Ammon's horn (tissue), 1 donor: ENCODE data around the gene IFNG.

ENCODE experiments used
- DNase-seq: peaks from one replicate; pipeline ENCODE4 v3.0.0-alpha.2; 2016; ENCODE audit warnings: low spot score

IFNG gene

GRCh38 chr12:68166317-68166831 is 6.8 kb upstream of the IFNG start:
- DNase-seq, result no peak

- DNase-seq, result no peak
Observed at GRCh38 chr12:68163560-68164081, 4.1 kb upstream of the IFNG start.

GRCh38 chr12:68162374-68162773 is 2.8 kb upstream of the IFNG start:
- DNase-seq, result no peak

GRCh38 chr12:68158432-68158831 is 1.1 kb downstream of the IFNG start:
- no peak for DNase-seq

- DNase-seq, result no peak
Observed at GRCh38 chr12:68157380-68157779, 2.2 kb downstream of the IFNG start.

GRCh38 chr12:68156636-68157035 is 2.9 kb downstream of the IFNG start:
- DNase-seq, result no peak

GRCh38 chr12:68154779-68155178 is 4.8 kb downstream of the IFNG start:
- DNase-seq, result no peak

- no peak for DNase-seq
Observed at GRCh38 chr12:68148261-68148951, 11.1 kb downstream of the IFNG start.

- no peak for DNase-seq
Observed at GRCh38 chr12:68140556-68140955, 19.0 kb downstream of the IFNG start.

- DNase-seq, result no peak
Observed at GRCh38 chr12:68139941-68140340, 19.6 kb downstream of the IFNG start.

- no peak for DNase-seq
Observed at GRCh38 chr12:68139001-68139400, 20.5 kb downstream of the IFNG start.

- no peak for DNase-seq
Observed at GRCh38 chr12:68138480-68138879, 21.1 kb downstream of the IFNG start.

- no peak for DNase-seq
Observed at GRCh38 chr12:68137335-68137830, 22.2 kb downstream of the IFNG start.

- DNase-seq, result no peak
Observed at GRCh38 chr12:68135520-68135919, 24.0 kb downstream of the IFNG start.

- DNase-seq, result no peak
Observed at GRCh38 chr12:68131867-68132414, 27.6 kb downstream of the IFNG start.

- DNase-seq, result no peak
Observed at GRCh38 chr12:68129979-68130378, 29.6 kb downstream of the IFNG start.

- no peak for DNase-seq
Observed at GRCh38 chr12:68122236-68122920, 37.2 kb downstream of the IFNG start.

GRCh38 chr12:68121143-68121542 is 38.4 kb downstream of the IFNG start:
- DNase-seq, result no peak

GRCh38 chr12:68119724-68120211 is 39.8 kb downstream of the IFNG start:
- peak; percentile 47 for DNase-seq

- DNase-seq, result no peak
Observed at GRCh38 chr12:68119250-68119649, 40.3 kb downstream of the IFNG start.

- DNase-seq, result no peak
Observed at GRCh38 chr12:68118096-68118755, 41.3 kb downstream of the IFNG start.

- no peak for DNase-seq
Observed at GRCh38 chr12:68117661-68118060, 41.9 kb downstream of the IFNG start.
